Endothelial cell of hepatic sinusoid (primary cell): ENCODE results near the gene IVD.

Source experiments
- in situ Hi-C: cut with HindIII; loops from 2 replicates; pipeline ENCODE4 v1.10.0; 2017; ENCODE audit warnings: low sequenced_read_pairs

The IVD gene

DNA sequence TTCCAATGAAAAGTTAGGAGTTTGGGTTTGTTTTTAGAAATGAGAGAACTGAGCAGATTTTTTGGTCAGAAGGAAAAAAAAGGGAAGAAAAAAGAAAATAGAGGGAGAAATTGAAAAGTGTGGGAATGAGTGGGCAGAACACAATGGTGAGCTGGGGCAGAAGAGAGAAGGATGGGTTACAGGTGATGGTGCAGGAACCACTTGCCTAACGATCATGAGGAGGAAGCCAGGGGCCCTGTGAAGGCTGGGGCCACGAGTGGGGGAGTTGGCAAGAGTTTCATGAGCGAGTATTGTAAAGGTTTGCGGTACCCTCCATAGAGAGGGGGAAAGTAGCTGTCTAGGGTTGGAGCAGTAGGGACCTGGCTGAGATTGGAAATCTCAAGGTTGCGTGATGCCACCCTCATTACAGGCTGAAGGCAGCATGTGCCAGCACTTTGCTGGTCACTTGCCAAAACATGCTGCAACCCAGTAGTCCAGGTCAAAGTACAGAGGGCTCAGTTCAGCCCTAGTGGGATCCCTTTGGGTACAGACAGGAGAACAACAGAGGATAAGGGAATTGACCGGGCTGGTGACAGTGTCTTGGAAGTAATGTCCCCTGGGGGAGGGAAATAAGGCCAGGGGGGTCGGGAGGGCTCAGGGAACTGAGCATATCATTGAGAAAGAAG, 6.6 kb downstream of the IVD start:
- in situ Hi-C loops: loop anchor here (25.0 kb wide), 1 partner anchor 200 kb away; no protein-coding TSS in a partner anchor

DNA sequence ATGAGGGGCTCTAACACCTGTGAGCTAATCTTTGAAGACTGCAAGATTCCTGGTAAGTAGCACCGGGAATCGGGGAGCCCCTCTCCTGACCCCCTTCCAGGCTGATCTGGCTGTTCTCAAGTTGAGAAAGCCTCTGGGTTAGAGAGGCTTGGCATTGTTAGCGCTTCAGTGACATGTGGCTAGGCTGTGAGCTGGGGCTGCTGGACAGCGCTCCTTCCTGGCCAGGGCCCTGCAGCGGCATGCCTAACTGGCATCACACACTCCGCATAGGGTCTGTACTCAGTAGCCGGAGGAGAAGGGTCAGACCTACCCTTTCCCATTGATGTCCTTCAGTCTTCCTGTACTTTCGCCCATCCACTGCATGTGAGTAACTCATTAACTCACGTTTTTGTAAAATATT, 7.4 kb downstream of the IVD start:
- in situ Hi-C loops: loop anchor here (25.0 kb wide), 1 partner anchor 201 kb away; no protein-coding TSS in a partner anchor

DNA sequence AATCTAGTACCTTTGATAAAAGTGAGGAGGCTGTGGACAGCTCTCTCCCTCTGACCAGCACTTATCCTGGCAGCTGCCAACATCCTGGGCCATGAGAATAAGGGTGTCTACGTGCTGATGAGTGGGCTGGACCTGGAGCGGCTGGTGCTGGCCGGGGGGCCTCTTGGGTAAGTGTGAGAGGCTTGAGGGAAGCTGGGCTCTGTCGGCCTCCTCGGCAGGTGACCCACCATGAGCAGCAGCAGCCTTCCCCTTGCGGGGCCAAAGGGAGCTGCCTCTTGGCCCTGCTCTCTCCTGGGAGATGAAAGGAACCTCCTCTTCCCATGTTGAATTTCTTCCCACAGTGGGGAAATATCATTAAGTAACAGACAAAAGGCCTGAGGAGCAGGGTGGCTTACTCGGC, 9.2 kb downstream of the IVD start:
- in situ Hi-C loops: loop anchor here (25.0 kb wide), 1 partner anchor 203 kb away; no protein-coding TSS in a partner anchor

DNA sequence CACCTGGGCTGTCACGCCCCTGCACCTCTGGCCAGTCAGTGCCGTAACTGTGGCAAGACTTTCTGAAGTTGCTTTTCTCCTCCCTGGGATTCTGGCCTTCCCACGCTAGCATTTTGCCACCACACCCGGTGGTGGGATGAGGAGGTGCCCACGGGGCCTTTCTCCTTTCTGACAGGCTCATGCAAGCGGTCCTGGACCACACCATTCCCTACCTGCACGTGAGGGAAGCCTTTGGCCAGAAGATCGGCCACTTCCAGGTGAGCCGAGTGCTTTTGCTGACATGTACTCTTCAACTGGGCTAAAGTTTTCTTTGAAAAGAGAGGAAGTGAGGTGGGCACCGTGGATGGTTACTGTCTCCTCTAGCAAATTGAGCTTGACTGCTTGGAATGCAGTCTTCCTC, 9.6 kb downstream of the IVD start:
- in situ Hi-C loops: loop anchor here (25.0 kb wide), 1 partner anchor 203 kb away; no protein-coding TSS in a partner anchor

DNA sequence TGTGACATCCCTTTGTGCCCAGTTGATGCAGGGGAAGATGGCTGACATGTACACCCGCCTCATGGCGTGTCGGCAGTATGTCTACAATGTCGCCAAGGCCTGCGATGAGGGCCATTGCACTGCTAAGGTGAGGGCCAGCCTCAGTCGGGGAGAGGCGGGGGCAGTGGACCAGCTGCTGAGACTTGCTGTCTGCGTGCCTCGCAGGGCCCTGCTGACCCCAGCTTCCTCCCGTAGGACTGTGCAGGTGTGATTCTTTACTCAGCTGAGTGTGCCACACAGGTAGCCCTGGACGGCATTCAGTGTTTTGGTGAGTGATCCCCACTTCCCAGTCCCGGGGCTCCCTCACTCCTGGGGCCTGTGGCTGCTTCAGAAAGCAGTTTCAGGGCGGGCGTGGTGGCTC, 10.5 kb downstream of the IVD start:
- in situ Hi-C loops: loop anchor here (25.0 kb wide), 1 partner anchor 204 kb away; no protein-coding TSS in a partner anchor

DNA sequence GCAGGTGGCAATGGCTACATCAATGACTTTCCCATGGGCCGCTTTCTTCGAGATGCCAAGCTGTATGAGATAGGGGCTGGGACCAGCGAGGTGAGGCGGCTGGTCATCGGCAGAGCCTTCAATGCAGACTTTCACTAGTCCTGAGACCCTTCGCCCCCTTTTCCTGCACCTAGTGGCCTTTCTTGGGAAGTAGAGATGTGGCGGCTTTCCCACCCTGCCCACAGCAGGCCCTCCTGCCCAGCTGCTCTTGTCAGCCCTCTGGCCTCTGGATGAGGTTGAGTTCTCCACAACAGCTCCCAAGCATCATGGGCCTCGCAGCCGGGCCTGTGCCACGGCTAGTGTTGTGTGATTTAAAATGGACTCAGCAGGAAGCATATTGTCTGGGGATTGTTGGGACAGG, 12.5 kb downstream of the IVD start:
- in situ Hi-C loops: loop anchor here (25.0 kb wide), 1 partner anchor 206 kb away; no protein-coding TSS in a partner anchor

DNA sequence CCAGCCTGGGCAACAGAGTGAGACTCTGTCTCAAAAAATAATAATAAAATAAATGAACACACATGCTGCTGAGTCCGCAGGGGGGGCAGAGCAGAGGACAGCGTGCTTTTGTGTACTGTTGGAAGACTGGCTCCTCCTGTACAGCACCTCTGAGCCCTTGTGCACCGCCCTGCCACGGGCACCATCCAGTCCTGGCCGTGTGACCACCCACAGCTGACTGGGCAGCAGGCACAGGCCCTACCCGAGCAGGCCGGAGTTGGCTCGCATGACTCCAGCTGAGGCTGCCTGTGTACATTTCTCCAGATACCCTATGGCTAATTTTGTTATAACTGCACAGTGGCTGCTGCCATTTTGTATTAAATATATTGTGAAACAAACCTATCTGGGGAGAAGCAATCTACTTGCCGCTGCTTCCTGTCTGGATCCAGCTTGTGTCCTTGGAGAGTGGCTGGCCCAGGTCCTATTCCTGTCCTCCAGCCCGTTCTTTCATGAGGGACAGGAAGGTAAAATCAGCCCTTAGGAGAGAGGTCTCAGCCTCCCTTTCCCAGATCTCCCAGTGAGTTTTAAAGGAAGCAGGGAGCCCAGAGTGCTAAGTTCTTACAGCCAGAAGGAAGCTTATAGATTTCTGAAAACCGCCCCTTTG, 14.6 kb downstream of the IVD start:
- in situ Hi-C loops: loop anchor here (5.0 to 25.0 kb wide), 4 partner anchors 33 to 208 kb away; partner anchors contain the start of gene DISP2

DNA sequence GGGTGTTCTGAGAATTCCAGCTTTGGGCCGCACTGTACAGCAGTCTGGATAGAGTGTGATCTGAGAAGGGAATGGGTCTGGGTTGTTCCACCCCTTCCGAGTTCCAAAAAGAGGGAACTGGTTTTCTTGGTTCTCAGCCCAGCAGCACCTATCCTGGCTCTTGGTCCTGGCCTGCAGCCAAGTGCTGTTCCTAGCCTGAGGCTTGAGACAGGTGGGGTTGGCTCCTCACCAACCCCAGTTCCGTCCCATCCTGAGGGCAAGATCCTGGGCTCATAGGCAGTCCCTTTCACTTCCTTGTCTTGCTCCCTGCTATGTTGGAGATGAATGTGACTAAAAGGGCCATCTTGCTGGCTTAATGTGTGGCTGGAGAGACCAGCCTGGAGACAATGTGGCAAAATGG, 15.2 kb downstream of the IVD start:
- in situ Hi-C loops: loop anchor here (5.0 to 25.0 kb wide), 4 partner anchors 33 to 208 kb away; partner anchors contain the start of gene DISP2

DNA sequence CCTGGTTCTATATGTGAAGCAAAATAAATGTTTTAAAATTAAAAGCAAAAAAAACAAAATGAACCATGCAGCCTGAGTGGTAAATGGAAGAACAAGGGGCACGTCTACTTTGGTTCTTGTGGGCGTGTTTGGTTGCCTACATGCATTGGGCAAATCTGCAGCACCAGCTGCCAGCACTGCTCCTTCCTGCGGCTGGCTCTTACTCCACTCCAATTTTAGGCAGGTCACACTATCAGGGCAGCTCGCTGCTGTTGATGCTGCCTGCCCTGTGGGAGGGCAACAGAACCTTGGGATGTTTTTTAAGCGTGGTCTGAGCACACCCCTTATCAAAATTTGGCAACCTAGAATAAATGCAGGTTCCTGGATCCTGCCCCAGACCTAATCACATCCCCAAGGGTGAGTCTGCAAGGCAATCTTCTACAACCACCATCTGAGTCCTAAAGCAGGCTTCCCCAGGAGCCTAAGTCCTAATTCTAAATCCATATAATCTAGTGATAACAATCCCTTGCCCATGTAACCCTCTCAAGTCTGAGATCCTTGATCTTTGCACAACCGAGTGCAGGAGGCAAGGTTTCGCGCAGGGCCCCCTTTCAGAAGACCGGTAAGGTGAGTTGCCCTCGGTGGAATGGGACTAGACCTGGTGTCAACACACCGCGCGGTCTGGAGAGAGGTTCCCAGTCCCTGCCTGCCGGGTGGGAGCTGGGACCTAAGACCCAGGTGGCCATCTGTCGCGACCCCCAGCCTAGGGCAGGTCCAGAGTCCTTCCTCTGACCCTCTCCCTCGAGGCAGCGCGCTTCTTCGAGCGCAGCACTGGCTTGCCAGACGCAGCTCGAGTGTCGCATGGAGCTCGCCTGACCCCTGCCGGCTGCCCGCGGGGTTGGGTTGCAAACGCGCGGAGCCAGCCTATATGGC, 15.9 kb downstream of the IVD start:
- in situ Hi-C loops: loop anchor here (5.0 to 25.0 kb wide), 4 partner anchors 34 to 209 kb away; partner anchors contain the start of gene DISP2

DNA sequence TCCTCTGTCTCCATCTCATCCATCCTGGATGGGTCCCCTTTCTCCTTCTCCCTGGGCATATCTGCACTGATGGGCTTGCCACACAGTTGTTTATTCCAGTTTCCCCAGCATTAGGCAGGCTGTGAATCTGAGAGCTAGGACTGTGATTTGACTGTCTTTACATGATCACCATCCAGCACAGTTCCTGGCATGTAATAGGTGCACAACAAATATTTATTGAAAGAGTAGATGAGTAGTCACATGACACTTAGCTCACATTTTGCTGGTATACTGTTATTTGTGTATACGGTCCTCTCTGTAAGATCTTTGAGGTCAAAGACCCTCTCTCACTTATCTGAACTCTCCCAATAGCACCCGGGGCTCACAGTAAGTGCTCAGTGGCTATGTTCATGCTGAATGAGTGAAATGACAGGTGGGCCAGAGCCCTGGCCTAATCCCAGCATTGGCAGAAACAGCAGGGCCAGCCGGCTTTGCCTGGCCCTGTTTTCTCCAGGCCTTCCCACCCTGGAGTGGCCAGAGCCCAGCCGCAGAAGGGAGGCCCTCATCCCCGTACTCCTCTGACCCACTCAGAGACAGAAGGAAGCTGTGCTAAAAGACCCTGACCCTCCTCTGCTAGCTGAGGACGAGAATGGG, 19.0 kb downstream of the IVD start:
- in situ Hi-C loops: loop anchor here (5.0 to 25.0 kb wide), 4 partner anchors 37 to 212 kb away; partner anchors contain the start of gene DISP2

DNA sequence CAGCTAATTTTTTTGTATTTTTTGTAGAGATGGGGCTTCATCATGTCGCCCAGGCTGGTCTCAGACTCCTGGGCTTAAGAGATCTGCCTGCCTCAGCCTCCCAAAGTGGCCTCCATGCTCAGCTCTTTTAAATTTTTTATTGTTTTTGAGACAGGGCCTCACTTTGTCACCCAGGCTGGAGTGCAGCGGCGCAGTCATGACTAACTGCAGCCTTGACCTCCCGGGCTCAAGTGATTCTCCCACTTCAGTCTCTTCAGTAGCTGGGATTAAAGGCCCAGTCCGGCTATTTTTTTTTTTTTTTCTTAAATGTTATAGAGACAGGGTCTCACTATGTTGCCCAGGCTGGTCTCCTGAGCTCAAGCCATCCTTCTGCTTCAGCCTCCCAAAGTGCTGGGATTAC, 20.1 kb downstream of the IVD start:
- in situ Hi-C loops: no loop called here

DNA sequence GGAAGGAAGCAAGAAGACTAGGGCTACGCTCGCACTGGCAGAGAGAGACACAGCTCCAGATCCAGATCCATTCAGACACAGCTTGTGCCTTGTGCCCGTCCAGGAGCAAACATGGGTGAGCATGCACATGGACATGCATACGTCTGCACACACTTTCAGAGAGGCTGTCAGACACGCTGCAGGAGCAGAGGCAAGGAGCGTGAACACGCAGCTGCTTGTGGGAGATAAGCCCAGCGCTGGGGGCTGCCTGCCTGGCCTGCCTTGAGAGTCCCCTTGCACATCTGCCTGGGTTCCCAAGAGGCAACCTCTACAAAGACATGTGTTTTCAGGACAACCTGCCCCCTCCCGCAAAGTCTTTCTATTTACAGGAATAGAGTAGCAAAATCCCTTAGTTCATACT, 21.6 kb downstream of the IVD start:
- in situ Hi-C loops: no loop called here

DNA sequence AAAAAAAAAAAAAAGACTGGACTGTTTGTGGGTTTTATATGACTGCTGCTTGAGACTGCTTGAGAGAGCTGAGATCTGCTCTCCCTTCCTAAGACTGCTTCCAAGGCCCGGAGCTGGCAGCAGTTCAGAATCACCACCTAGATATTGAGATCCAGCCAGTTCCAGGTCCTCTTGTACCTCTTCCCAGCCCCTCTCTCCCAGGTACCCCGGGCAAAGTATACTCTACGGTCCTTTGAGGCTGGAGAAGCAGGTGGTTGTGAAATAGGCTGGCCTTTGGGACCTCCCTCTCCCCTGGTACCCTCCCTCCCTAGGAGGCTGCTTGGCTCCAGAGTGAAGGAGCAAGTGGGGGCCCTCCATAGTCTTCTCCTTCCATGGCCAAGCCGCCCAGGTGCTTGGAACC, 22.6 kb downstream of the IVD start:
- in situ Hi-C loops: no loop called here

DNA sequence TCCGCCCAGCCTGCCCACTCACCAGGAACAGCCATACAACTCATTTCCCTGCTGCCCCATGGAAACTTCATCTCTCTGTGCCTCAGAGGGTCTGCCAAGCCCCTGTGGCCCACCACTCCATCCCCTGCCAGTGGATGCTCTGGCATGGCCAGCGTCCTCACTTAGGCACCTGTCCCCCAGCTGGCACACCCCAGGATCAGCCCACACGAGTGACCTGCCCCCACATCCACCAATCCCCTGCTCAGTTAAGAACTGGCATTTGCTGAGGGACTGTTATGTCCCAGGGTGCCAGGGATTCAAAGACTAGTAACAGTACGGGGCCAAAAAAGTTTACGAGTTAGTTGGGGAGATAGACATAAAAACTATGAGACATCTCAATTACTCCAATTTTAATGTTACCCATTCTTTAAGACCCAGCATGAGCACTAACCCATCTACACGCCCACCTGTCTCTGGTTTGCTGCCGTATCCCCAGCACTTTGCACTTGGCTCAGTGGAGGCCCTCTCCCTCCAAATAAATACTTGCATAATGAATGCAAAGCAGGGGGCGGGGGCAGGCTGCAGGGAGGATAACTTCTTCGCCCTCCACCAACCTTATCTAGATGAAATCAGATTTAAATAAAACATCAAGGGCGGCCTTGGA, 23.6 kb downstream of the IVD start:
- in situ Hi-C loops: no loop called here

DNA sequence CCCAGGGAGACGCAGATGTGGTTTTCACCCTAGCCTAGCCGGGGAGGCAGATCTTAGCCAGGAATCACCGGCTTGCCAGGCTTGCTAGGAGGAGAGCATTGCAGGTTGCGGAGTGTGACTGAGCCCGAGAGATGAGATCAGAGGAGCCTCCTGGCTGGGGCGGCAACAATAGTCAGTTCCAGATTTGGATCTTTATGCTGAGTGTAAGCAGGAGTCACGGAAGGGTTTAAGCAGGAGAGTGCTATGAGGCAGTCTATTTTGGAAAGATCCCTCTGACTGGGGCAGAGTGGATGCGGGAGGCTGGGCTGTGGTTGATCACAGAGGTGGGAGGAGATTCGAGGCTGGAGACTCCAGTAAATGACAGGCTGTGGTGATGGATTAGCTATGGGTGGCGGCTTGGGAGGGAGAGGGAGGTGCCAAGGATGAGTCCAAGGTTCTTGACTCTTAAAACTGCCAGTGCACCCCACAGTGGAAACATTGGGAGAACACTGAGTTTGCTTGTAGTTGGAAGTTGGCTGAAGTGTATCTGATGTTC, 24.7 kb downstream of the IVD start:
- in situ Hi-C loops: no loop called here

DNA sequence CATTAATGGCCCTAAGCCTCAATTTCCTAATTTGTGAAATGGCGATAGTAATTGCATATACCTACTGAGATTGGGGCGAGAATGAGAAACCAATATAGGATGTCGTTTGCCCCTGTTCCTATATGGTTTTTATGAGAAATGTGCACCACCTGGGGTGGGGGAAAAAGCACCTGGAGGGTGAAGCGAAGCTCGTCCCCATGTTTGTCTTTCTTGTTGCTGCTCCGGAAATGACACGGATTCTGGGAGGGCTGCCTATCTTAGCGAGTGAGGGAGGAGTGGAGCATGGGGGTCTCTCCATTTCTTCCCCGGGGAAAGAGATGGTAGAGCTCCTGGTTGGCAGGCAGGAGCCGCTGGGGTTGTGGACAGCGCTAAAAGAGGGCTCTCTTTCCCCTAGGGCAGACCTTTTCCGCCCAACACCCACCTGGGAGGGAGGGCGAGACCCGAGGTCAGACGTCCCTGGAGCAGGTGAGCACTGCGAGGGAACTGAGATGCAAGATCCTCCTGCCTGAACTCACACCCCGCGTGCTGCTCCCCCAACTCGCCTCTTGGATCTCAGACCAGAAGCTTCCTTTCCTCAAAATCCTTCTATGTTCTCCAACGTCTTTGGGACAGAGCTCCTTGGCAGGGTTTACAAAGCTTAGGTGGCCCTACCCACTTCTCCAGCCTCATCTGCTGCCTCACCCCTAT, 29.6 kb downstream of the IVD start:
- in situ Hi-C loops: no loop called here

DNA sequence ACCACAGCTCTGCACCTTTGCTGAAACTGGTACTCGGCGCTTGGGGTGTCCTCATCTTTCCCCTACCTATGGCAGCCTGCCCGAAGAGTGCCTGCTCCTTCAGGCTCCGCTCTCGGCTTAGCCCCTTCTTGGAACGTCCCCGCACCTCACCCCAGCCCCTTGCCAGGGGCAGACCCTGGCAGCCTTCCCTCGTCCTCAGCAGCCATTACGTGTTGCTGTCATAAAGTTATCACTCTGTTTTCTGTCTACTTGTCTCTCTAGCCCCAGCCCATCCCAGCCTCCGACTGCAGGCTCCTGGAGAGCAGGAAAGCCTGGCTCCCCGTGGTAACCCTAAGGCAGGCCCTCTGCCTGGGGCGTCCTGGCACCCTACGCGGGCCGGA, 30.1 kb downstream of the IVD start:
- in situ Hi-C loops: no loop called here

DNA sequence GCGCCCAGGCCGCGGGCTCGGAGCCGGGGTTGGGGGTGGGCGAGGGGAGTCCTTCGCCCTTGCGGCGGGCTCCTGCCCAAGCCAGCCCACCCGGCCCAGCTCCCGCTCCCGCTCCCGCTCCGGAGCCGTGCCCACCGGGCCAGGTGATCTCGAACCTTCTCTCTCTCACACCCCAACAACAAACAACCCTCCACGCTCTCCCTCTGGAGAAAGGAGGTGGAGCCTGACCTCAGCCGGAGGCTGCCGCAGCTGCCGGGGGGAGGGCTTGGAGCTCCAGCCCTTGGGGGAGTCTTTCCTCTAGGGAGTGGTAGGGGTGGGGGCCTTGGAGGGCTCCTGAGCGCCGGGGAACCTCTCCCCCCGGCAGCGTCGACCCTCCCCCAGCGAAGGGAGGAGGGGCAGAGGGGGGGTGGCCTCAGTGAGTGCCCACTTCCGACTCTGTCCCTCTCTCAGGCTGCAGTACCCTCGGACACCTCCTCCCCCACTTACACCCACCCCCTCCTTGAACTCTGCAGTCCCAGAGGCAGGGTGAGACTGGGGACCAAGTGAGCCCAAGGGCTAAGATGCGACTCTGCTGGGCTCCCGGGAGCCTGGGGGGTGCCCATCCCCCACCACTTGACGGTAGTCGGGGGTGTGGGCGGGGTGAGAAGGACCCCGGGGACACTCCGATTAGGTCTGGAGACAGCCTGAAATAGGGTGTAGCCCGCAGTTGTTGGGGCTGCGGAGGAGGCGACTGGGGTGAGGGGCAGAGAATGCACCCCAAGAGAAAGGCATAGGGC, 30.7 kb downstream of the IVD start:
- in situ Hi-C loops: no loop called here
